Measurements from ENCODE around the gene MED31.
"Not testable (repeated sequence)": the region's sequence is repeated elsewhere in the genome, so short reads cannot be mapped to it uniquely, and the experiment has no call there.

MED31 gene

GRCh38 chr17:6676802-6677157 lies 25.4 kb upstream of the MED31 start:
- no peak for DNase-seq

- DNase-seq: no peak
Measured at GRCh38 chr17:6675201-6675825, 23.9 kb upstream of the MED31 start.

GRCh38 chr17:6674586-6674985 lies 23.2 kb upstream of the MED31 start:
- no peak for DNase-seq

GRCh38 chr17:6671431-6671830 lies 20.0 kb upstream of the MED31 start:
- DNase-seq: no peak

- no peak for DNase-seq
Measured at GRCh38 chr17:6670999-6671398, 19.6 kb upstream of the MED31 start.

- no peak for DNase-seq
Measured at GRCh38 chr17:6670571-6670970, 19.2 kb upstream of the MED31 start.

- no peak for DNase-seq
Measured at GRCh38 chr17:6669479-6670212, 18.2 kb upstream of the MED31 start.

- DNase-seq: no peak
Measured at GRCh38 chr17:6668727-6669425, 17.5 kb upstream of the MED31 start.

- no peak for DNase-seq
Measured at GRCh38 chr17:6668219-6668618, 16.8 kb upstream of the MED31 start.

GRCh38 chr17:6667516-6667915 lies 16.1 kb upstream of the MED31 start:
- DNase-seq: no peak

GRCh38 chr17:6666557-6666956 lies 15.2 kb upstream of the MED31 start:
- DNase-seq: no peak

- DNase-seq: peak; percentile 67
Measured at GRCh38 chr17:6666077-6666521, 14.7 kb upstream of the MED31 start.

GRCh38 chr17:6663200-6663599 lies 11.8 kb upstream of the MED31 start:
- DNase-seq: not testable (repeated sequence)

GRCh38 chr17:6661464-6661848 lies 10.1 kb upstream of the MED31 start:
- DNase-seq: no peak

GRCh38 chr17:6660805-6661463 lies 9.5 kb upstream of the MED31 start:
- peak; percentile 39 for DNase-seq

GRCh38 chr17:6660101-6660500 lies 8.7 kb upstream of the MED31 start:
- no peak for DNase-seq

- DNase-seq: not testable (repeated sequence)
Measured at GRCh38 chr17:6658411-6658810, 7.0 kb upstream of the MED31 start.

GRCh38 chr17:6657633-6658287 lies 6.4 kb upstream of the MED31 start:
- no peak for DNase-seq

GRCh38 chr17:6656797-6657632 lies 5.6 kb upstream of the MED31 start:
- DNase-seq: peak; percentile 57

- DNase-seq: not testable (repeated sequence)
Measured at GRCh38 chr17:6655732-6656361, 4.4 kb upstream of the MED31 start.

Measured in stimulated activated CD8-positive, alpha-beta memory T cell treated with anti-CD3 and anti-CD28 coated beads, Interleukin-4, amount 100 ng/mL, for 48 hours (primary cell).